Measurements from ENCODE around the gene NAALADL2.

DNA sequence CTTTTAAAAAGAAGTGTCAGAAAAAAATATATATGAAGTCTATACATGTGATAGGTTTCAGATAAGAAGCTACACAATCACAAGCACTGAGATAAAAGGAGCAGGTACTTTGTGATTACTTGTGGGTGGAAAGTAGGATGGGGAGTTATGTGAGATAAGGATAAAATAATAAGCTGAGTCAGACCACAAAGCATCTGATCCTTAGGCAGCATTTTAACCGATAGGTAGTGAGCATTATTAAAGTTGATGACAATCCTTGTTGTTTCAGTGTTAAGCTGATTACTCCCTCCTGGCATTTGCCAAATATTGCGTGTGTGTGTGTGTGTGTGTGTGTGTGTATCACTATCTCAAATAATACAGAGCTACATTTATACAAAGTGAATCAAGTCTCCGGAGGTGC lies 483.1 kb downstream of the NAALADL2 start:
- TF ChIP-seq, protein P1, sequence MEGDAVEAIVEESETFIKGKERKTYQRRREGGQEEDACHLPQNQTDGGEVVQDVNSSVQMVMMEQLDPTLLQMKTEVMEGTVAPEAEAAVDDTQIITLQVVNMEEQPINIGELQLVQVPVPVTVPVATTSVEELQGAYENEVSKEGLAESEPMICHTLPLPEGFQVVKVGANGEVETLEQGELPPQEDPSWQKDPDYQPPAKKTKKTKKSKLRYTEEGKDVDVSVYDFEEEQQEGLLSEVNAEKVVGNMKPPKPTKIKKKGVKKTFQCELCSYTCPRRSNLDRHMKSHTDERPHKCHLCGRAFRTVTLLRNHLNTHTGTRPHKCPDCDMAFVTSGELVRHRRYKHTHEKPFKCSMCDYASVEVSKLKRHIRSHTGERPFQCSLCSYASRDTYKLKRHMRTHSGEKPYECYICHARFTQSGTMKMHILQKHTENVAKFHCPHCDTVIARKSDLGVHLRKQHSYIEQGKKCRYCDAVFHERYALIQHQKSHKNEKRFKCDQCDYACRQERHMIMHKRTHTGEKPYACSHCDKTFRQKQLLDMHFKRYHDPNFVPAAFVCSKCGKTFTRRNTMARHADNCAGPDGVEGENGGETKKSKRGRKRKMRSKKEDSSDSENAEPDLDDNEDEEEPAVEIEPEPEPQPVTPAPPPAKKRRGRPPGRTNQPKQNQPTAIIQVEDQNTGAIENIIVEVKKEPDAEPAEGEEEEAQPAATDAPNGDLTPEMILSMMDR (IDR thresholded peaks at IDR 0.05; ENCODE audit: poor library complexity): no peak
- no peak for TF ChIP-seq EZH2phosphoT487 (IDR thresholded peaks at IDR 0.05; ENCODE audit: low read depth, severe bottlenecking, unreplicated experiment)
- no peak for TF ChIP-seq EZH2 (IDR thresholded peaks at IDR 0.05; ENCODE audit: borderline replicate concordance)

All from hepatocyte (in vitro differentiated cells).